ENCODE results near the gene NOX4.

NOX4 gene

DNA sequence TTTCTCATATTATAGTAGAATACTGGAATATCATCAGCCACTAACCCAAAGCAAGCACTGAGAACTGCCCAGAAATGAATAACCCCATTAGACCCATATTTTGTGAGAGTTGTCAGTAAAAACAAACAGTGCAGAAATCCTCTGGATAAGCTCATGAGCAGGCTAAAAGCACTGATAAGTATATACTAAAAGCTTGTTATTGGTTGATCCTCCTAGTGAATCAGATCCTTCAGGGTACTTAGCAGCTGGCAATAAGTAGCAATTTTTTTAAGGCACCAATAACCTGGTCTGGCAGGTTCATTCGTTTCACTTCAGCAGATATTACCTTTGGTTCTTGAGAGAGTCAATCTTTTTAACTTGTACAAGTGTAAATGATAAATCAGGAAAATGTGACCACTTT, 1.2 kb downstream of the NOX4 start:
- no peak for DNase-seq (ENCODE audit: low read depth in 1 of 2, low spot score in 1 of 2)
- Histone ChIP-seq H3K27me3 (ENCODE audit: insufficient read depth, poor library complexity, severe bottlenecking) (peaks cover 11% of the 10 kb centered on the region), H3K4me3 (replicated peaks; ENCODE audit: insufficient read depth, low read length) (no peak overlapping the region), H3K27ac (replicated peaks) (no peak overlapping the region)
- TF ChIP-seq SPI1 (IDR thresholded peaks at IDR 0.05; ENCODE audit: borderline replicate concordance, low read depth) = no peak
- no peak for TF ChIP-seq POLR2AphosphoS5 (IDR thresholded peaks at IDR 0.05; ENCODE audit: low read depth)
- TF ChIP-seq GABPA (IDR thresholded peaks at IDR 0.05; ENCODE audit: low read depth) = no peak
- TF ChIP-seq, protein P1, sequence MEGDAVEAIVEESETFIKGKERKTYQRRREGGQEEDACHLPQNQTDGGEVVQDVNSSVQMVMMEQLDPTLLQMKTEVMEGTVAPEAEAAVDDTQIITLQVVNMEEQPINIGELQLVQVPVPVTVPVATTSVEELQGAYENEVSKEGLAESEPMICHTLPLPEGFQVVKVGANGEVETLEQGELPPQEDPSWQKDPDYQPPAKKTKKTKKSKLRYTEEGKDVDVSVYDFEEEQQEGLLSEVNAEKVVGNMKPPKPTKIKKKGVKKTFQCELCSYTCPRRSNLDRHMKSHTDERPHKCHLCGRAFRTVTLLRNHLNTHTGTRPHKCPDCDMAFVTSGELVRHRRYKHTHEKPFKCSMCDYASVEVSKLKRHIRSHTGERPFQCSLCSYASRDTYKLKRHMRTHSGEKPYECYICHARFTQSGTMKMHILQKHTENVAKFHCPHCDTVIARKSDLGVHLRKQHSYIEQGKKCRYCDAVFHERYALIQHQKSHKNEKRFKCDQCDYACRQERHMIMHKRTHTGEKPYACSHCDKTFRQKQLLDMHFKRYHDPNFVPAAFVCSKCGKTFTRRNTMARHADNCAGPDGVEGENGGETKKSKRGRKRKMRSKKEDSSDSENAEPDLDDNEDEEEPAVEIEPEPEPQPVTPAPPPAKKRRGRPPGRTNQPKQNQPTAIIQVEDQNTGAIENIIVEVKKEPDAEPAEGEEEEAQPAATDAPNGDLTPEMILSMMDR (IDR thresholded peaks at IDR 0.05; ENCODE audit: insufficient read depth, low read length) = no peak
- no peak for TF ChIP-seq REST (IDR thresholded peaks at IDR 0.05; ENCODE audit: insufficient replicate concordance, low read depth)

DNA sequence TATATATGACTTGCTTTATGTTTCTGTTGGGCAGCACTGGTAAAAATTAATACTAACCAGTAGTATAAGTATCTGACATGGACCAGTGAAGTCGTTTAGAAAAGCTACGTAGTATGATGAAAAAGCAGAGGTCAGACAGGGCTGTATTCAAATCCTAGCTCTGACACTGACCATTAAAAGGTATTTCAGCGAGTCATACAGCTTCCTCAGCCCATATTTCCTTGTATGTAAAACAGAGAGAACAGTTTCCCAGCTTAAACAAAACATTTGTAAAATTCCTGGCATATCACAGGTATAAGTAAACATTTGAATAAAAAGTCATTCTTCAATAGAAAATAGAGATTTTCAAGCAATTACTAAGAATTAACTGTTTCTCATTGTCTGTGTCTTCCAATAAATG, 4.2 kb downstream of the NOX4 start:
- no peak overlapping the region for H3K4me3 ChIP-seq (replicated peaks; ENCODE audit: insufficient read depth, low read length)
- no peak overlapping the region for H3K27ac ChIP-seq (replicated peaks)
- H3K27me3 ChIP-seq (ENCODE audit: insufficient read depth, poor library complexity, severe bottlenecking) = peaks cover 11% of the 10 kb centered on the region
- no peak for TF ChIP-seq GABPA (IDR thresholded peaks at IDR 0.05; ENCODE audit: low read depth)
- no peak for TF ChIP-seq SPI1 (IDR thresholded peaks at IDR 0.05; ENCODE audit: borderline replicate concordance, low read depth)
- no peak for TF ChIP-seq POLR2AphosphoS5 (IDR thresholded peaks at IDR 0.05; ENCODE audit: low read depth)
- TF ChIP-seq, protein P1 (IDR thresholded peaks at IDR 0.05; ENCODE audit: insufficient read depth, low read length) = no peak
- no peak for TF ChIP-seq REST (IDR thresholded peaks at IDR 0.05; ENCODE audit: insufficient replicate concordance, low read depth)
- DNase-seq (ENCODE audit: low read depth in 1 of 2, low spot score in 1 of 2) = no peak

DNA sequence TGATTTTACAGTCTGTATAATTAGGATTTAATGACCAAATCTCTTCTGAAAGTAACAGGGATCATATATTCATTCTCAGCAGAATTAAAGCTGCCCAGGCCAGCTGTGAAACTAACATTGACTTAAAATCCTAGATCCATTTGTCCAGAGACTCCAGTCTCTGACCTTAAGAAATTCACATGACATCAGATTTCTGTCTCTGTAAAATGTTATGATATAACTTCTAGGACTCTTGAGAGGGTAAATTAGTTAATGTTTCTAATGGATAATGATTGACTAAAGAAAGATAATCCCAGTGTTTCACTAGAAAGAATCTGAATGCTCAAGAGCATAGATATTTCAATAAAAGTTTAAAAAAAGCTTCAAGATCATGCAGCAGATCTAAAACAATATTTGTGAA, 6.3 kb downstream of the NOX4 start:
- TF ChIP-seq POLR2AphosphoS5 (IDR thresholded peaks at IDR 0.05; ENCODE audit: low read depth) (no peak), GABPA (IDR thresholded peaks at IDR 0.05; ENCODE audit: low read depth) (no peak), SPI1 (IDR thresholded peaks at IDR 0.05; ENCODE audit: borderline replicate concordance, low read depth) (no peak), REST (IDR thresholded peaks at IDR 0.05; ENCODE audit: insufficient replicate concordance, low read depth) (no peak)
- TF ChIP-seq, protein P1 (IDR thresholded peaks at IDR 0.05; ENCODE audit: insufficient read depth, low read length) = no peak
- no peak for DNase-seq (ENCODE audit: low read depth in 1 of 2, low spot score in 1 of 2)
- Histone ChIP-seq H3K27ac (replicated peaks) (no peak overlapping the region), H3K27me3 (ENCODE audit: insufficient read depth, poor library complexity, severe bottlenecking) (no peaks in the 10 kb centered on the region), H3K4me3 (replicated peaks; ENCODE audit: insufficient read depth, low read length) (no peak overlapping the region)

Measured in HL-60 (cell line).